HEK293 (cell line): ENCODE data around the gene TNNT2.

Experiments
- CTCF ChIA-PET: fragments of 350-600 bp; formaldehyde crosslinking; extraction: SDS; loops from one replicate; lab custom pipeline; 2021; ENCODE audit warnings: antibody characterized with exemption; lab: Yijun Ruan, JAX
- POLR2A ChIA-PET: fragments of 300-600 bp; formaldehyde crosslinking; extraction: SDS; loops from one replicate; lab custom pipeline; 2020; ENCODE audit warnings: antibody characterized with exemption, inconsistent platforms; lab: Yijun Ruan, JAX
- H3K27ac ChIP-seq: fragments of 200-500 bp; sonication (Bioruptor generic); 2 replicates; pipeline ENCODE4 v1.5.1; 2014; ENCODE audit warnings: low read depth, low read length, control low read depth, inconsistent platforms; ENCODE audit errors: extremely low read depth
- H3K36me3 ChIP-seq, 2 experiments: fragments of 200-500 bp in 1 of 2; sonication (Bioruptor generic) in 1 of 2; 1 replicate in 1 of 2; 2 replicates in 1 of 2; pipeline ENCODE4 v1.5.1; 2014 to 2017; ENCODE audit warnings: inconsistent platforms in 2 of 2, low read length in 2 of 2; ENCODE audit not compliant: control insufficient read depth in 2 of 2, insufficient read depth in 1 of 2
- H3K4me1 ChIP-seq: fragments of 200-500 bp; sonication (Bioruptor generic); 2 replicates; pipeline ENCODE4 v1.5.1; 2014; ENCODE audit warnings: mild to moderate bottlenecking, low read length, inconsistent platforms; ENCODE audit not compliant: control insufficient read depth, insufficient read depth
- H3K4me3 ChIP-seq: 2 replicates; pipeline ENCODE4 v1.5.1; 2011; ENCODE audit warnings: low read depth, mild to moderate bottlenecking, control low read depth, low read length, moderate library complexity
- H3K9me3 ChIP-seq: fragments of 200-500 bp; sonication (Bioruptor generic); 2 replicates; pipeline ENCODE4 v1.5.1; 2014; ENCODE audit warnings: low read depth, low read length, inconsistent platforms; ENCODE audit not compliant: control insufficient read depth, insufficient read depth
- GFI1B ChIP-seq: fragments of 450-650 bp; formaldehyde crosslinking; IDR thresholded peaks from 2 replicates; pipeline ENCODE4 v1.5.1; 2016; ENCODE audit warnings: missing biosample characterization, missing genetic modification characterization
- IKZF3 ChIP-seq: fragments of 450-650 bp; IDR thresholded peaks from 2 replicates; pipeline ENCODE4 v1.5.0; 2018; ENCODE audit warnings: missing biosample characterization, mild to moderate bottlenecking, missing genetic modification characterization, moderate library complexity
- OSR2 ChIP-seq: fragments of 450-650 bp; formaldehyde crosslinking; IDR thresholded peaks from 2 replicates; pipeline ENCODE4 v1.5.1; 2016; ENCODE audit warnings: missing biosample characterization, missing genetic modification characterization
- OVOL3 ChIP-seq: fragments of 450-650 bp; formaldehyde crosslinking; IDR thresholded peaks from 2 replicates; pipeline ENCODE4 v1.5.1; 2016; ENCODE audit warnings: missing biosample characterization, missing genetic modification characterization
- REST ChIP-seq: fragments of 450-650 bp; formaldehyde crosslinking; IDR thresholded peaks from 2 replicates; pipeline ENCODE4 v1.5.1; 2016; ENCODE audit warnings: missing biosample characterization, missing genetic modification characterization
- ZBTB1 ChIP-seq: fragments of 450-650 bp; formaldehyde crosslinking; IDR thresholded peaks from 2 replicates; pipeline ENCODE4 v1.5.1; 2016; ENCODE audit warnings: missing biosample characterization, missing genetic modification characterization
- ZBTB20 ChIP-seq: fragments of 450-650 bp; formaldehyde crosslinking; IDR thresholded peaks from 2 replicates; pipeline ENCODE4 v1.5.1; 2016; ENCODE audit warnings: missing biosample characterization, missing genetic modification characterization
- ZBTB21 ChIP-seq: fragments of 450-650 bp; formaldehyde crosslinking; IDR thresholded peaks from 2 replicates; pipeline ENCODE4 v1.5.1; 2017; ENCODE audit warnings: missing biosample characterization, missing genetic modification characterization
- ZNF10 ChIP-seq: fragments of 450-650 bp; formaldehyde crosslinking; IDR thresholded peaks from 2 replicates; pipeline ENCODE4 v1.5.1; 2017; ENCODE audit warnings: missing biosample characterization, missing genetic modification characterization
- ZNF146 ChIP-seq: fragments of 450-650 bp; formaldehyde crosslinking; IDR thresholded peaks from 2 replicates; pipeline ENCODE4 v1.5.1; 2016; ENCODE audit warnings: missing biosample characterization, missing genetic modification characterization
- ZNF155 ChIP-seq: fragments of 450-650 bp; formaldehyde crosslinking; IDR thresholded peaks from 2 replicates; pipeline ENCODE4 v1.5.1; 2016; ENCODE audit warnings: missing biosample characterization, missing genetic modification characterization
- ZNF18 ChIP-seq: fragments of 450-650 bp; formaldehyde crosslinking; IDR thresholded peaks from 2 replicates; pipeline ENCODE4 v1.5.1; 2016; ENCODE audit warnings: missing biosample characterization, missing genetic modification characterization
- ZNF2 ChIP-seq: fragments of 450-650 bp; formaldehyde crosslinking; IDR thresholded peaks from 2 replicates; pipeline ENCODE4 v1.5.1; 2016; ENCODE audit warnings: missing biosample characterization, missing genetic modification characterization
- ZNF280D ChIP-seq: fragments of 450-650 bp; formaldehyde crosslinking; IDR thresholded peaks from 2 replicates; pipeline ENCODE4 v1.5.1; 2016; ENCODE audit warnings: missing biosample characterization, missing genetic modification characterization
- ZNF501 ChIP-seq: fragments of 450-650 bp; formaldehyde crosslinking; IDR thresholded peaks from 2 replicates; pipeline ENCODE4 v1.5.1; 2016; ENCODE audit warnings: missing biosample characterization, missing genetic modification characterization
- ZNF510 ChIP-seq: fragments of 450-650 bp; formaldehyde crosslinking; IDR thresholded peaks from 2 replicates; pipeline ENCODE4 v1.5.1; 2018; ENCODE audit warnings: mild to moderate bottlenecking, missing genetic modification characterization, missing biosample characterization; ENCODE audit not compliant: insufficient replicate concordance
- ZNF521 ChIP-seq: fragments of 450-650 bp; formaldehyde crosslinking; IDR thresholded peaks from 2 replicates; pipeline ENCODE4 v1.5.1; 2017; ENCODE audit warnings: missing biosample characterization, mild to moderate bottlenecking, missing genetic modification characterization
- ZNF600 ChIP-seq: fragments of 450-650 bp; formaldehyde crosslinking; IDR thresholded peaks from 2 replicates; pipeline ENCODE4 v1.5.1; 2016; ENCODE audit warnings: missing biosample characterization, missing genetic modification characterization
- ZSCAN4 ChIP-seq: fragments of 450-650 bp; formaldehyde crosslinking; IDR thresholded peaks from 2 replicates; pipeline ENCODE4 v1.5.1; 2017; ENCODE audit warnings: missing biosample characterization, missing genetic modification characterization

Gene TNNT2

GRCh38 chr1:201322653-201323510 lies 54.6 kb downstream of the TNNT2 start (continued):
- TF ChIP-seq ZBTB21 (tag by site-specific recombination) (no peak), ZNF155 (tag by site-specific recombination) (no peak), ZNF501 (tag by site-specific recombination) (no peak), ZBTB1 (tag by site-specific recombination) (no peak), ZSCAN4 (tag by site-specific recombination) (no peak), ZNF510 (tag by site-specific recombination) (no peak), ZNF2 (tag by site-specific recombination) (no peak)

- H3K4me1 ChIP-seq = no peaks in the 10 kb centered on the region
- no peaks in the 10 kb centered on the region for H3K9me3 ChIP-seq
- no peak overlapping the region for H3K27ac ChIP-seq
- no peaks in the 10 kb centered on the region for H3K36me3 ChIP-seq
- TF ChIP-seq IKZF3 (tag by site-specific recombination) (no peak), GFI1B (tag by site-specific recombination) (no peak), ZNF521 (tag by site-specific recombination) (no peak), ZBTB1 (tag by site-specific recombination) (no peak), REST (tag by site-specific recombination) (no peak), ZNF10 (tag by site-specific recombination) (no peak), ZNF146 (tag by site-specific recombination) (no peak)
- CTCF ChIA-PET = interaction anchor here (0.6 to 0.7 kb wide), 2 partner anchors 50 to 68 kb away, joined by 3 read pairs; no protein-coding TSS in a partner anchor
- POLR2A ChIA-PET = no interaction called here
- H3K4me3 ChIP-seq = no peak overlapping the region
Measured at GRCh38 chr1:201321826-201322390, 55.6 kb downstream of the TNNT2 start.

- CTCF ChIA-PET = interaction anchor here (1.1 kb wide), 1 partner anchor 66 kb away, joined by 3 read pairs; no protein-coding TSS in a partner anchor
- POLR2A ChIA-PET = no interaction called here
- H3K36me3 ChIP-seq = no peaks in the 10 kb centered on the region
Measured at GRCh38 chr1:201320168-201320788, 57.2 kb downstream of the TNNT2 start.

More at GRCh38 chr1:201320168-201320788, 57.2 kb downstream of the TNNT2 start:
- Histone ChIP-seq H3K4me3 (no peak overlapping the region), H3K9me3 (no peaks in the 10 kb centered on the region), H3K4me1 (no peaks in the 10 kb centered on the region), H3K27ac (no peak overlapping the region)
- no peak for TF ChIP-seq ZNF280D
- no peak for TF ChIP-seq OSR2
- TF ChIP-seq ZBTB20 (tag by site-specific recombination) = no peak
- no peak for TF ChIP-seq ZNF600 (tag by site-specific recombination)
- TF ChIP-seq OVOL3 (tag by site-specific recombination) = no peak
- TF ChIP-seq ZNF18 (tag by site-specific recombination) = no peak
